LNCaP clone FGC (cell line): ENCODE results near the gene ATP1B2.
"Not testable (repeated sequence)": the region's sequence is repeated elsewhere in the genome, so short reads cannot be mapped to it uniquely, and the experiment has no call there.

Source experiments
- DNase-seq: peaks from one replicate; pipeline ENCODE4 v3.0.0-alpha.2; 2011; ENCODE audit warnings: low read depth
- H3K4me3 ChIP-seq: 2 replicates; pipeline ENCODE4 v1.5.1; 2011; ENCODE audit warnings: mild to moderate bottlenecking, low read depth, low read length, control low read depth
- CTCF ChIP-seq: IDR thresholded peaks from 2 replicates; pipeline ENCODE4 v1.5.1; 2012; ENCODE audit warnings: mild to moderate bottlenecking; ENCODE audit not compliant: control insufficient read depth, insufficient read depth; ENCODE audit errors: extremely low read depth

Gene ATP1B2

DNA sequence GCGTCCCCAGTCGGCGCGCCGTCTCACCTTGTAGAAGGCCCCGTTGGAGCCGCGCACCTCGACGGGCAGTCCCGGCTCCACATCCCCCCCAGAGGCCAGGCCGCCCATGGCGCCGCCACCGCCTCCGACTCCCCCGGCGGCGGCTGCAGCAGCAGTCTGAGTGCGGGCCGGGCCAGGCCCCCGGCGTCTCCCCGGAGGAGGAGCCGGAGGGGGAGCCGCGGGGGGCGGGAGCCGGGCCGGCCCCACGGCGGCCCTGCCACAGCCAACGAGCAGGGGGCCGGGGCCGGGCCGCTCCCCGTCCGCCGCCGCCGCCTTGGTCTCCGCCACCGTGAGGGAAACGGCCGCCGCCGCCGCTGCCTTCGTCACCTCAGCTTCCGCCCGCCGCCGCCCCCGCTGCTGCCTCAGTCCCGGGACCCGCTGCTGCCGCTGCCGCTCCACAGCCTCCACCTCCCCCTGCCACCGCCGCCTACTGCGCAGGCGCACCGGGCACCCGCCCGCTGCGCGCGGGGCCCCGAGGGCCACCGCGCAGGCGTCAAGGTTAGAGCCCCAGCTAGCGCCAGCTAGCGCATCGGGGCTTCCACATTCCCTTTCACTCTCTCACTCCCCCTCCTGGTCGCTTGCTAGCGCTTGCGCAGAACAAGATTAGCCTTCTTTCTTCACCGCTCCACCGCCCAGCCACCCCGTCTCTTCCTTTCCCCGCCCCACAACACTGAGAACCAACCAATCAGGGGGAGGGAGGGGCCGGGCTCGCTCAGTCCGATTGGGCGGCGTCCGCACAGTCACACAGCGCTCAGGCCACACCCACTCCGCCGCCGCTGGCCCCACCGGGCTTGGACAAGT lies 36.1 kb upstream of the ATP1B2 start, which contains the start of gene FXR2:
FXR2 (minus strand) TSS at position 473 of the 840 bp plus-strand sequence; CDS start at position 108, 365 bp downstream.
- peak within 1 kb of the TSS; percentile 90 for H3K4me3 ChIP-seq
- peak; percentile 99 for DNase-seq
- TF ChIP-seq CTCF = peak; percentile 64

DNA sequence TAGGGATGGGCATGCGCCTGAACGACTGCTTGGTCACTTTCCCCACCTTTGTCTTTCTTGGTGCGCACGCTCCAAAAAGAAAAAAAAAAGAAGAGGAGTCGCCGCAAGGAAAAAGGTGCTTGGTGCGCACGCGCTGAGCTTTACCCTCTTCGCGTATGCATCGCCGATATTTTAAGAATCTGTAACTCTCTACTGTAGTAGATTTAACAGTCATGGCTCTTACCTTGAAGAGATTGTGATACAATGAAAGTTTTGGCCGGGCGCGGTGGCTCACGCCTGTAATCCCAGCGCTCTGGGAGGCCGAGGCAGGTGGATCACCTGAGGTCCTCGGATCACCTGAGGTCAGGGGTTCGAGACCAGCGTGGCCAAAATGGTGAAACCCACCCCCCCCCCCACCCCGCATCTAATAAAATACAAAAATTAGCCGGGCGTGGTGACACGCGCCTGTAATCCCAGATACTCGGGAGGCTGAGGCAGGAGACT lies 35.4 kb upstream of the ATP1B2 start:
- peak overlapping the region; percentile 37 for H3K4me3 ChIP-seq
- no peak for TF ChIP-seq CTCF

DNA sequence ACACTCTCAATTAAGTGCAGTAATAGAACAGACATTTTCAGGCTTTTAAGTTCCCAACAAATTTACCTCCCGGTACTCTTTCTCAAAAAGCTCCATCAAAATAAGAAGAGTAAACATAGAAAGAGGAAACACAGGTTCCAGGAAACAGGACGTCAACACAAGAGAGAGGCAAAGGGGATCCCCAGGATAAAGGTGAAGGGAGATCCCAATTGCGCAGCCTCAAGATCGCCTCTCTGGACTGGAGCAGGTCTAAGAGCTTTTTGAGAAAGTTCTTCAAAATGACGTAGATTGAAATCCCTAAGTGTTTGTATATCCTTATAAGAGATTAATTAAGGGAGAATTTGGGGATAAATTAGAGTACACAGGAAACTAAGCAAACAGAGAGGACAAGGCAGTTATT lies 32.1 kb upstream of the ATP1B2 start:
- no peak for DNase-seq
- H3K4me3 ChIP-seq = no peak overlapping the region
- TF ChIP-seq CTCF = no peak

More for the DNA sequence above, 35.4 kb upstream of the ATP1B2 start:
- DNase-seq = no peak

- DNase-seq = no peak
- no peak for TF ChIP-seq CTCF
- H3K4me3 ChIP-seq = no peak overlapping the region
Measured at GRCh38 chr17:7620835-7621234, 29.9 kb upstream of the ATP1B2 start.

DNA sequence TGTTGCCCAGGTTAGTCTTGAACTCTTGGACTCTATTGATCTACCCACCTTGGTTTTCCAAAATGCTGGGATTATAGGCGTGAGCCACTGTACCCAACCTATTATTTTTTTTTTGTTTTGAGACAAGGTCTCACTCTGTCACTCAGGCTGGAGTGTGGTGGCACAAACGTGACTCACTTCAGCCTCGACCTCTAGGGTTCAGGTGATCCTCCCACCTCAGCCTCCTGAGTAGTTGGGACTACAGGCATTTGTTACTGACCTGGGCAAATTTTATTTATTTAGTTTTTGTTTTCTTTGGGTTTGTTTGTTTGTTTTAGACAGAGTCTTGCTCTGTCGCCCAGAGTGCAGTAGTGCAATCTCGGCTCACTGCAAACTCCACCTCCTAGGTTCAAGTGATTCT lies 27.1 kb upstream of the ATP1B2 start:
- DNase-seq = no peak
- no peak for TF ChIP-seq CTCF
- no peak overlapping the region for H3K4me3 ChIP-seq

GRCh38 chr17:7625749-7626148 lies 25.0 kb upstream of the ATP1B2 start:
- not testable (repeated sequence) for H3K4me3 ChIP-seq, DNase-seq

- peak overlapping the region; percentile 90 for H3K4me3 ChIP-seq
- TF ChIP-seq CTCF = no peak
- no peak for DNase-seq
Measured at GRCh38 chr17:7626307-7626706, 24.4 kb upstream of the ATP1B2 start.
